H1 (cell line): ENCODE data around the gene MIPEP. TPM values are rescaled to one million over a fixed set of nuclear protein-coding genes. Genes with fewer than 3 reads are reported as not detected.

ENCODE experiments used
- CTCF ChIA-PET: fragments of 300-600 bp; sonication (Branson Sonifier 250); formaldehyde crosslinking; loops from one replicate; lab custom pipeline; 2021; ENCODE audit not compliant: partially characterized antibody; lab: Charles Lee
- POLR2A ChIA-PET: fragments of 300-600 bp; sonication (Branson Sonifier 250); formaldehyde crosslinking; loops from one replicate; lab custom pipeline; 2021; ENCODE audit warnings: inconsistent platforms; ENCODE audit not compliant: partially characterized antibody; lab: Charles Lee
- DNase-seq, 2 experiments: peaks; one replicate each; pipeline versions ENCODE4 v3.0.0 to v3.0.0-alpha.2; 2010 to 2022; ENCODE audit warnings: low spot score in 2 of 2, low read depth in 1 of 2, mixed read lengths in 1 of 2
- FAIRE-seq: peaks from 2 replicates; lab custom pipeline; 2011; peaks lifted over from hg19 to GRCh38; lab: Jason Lieb, UNC
- H2AFZ ChIP-seq: 2 replicates; pipeline ENCODE4 v1.8.1; 2012; ENCODE audit warnings: low read length, inconsistent platforms
- H2AK5ac ChIP-seq: 2 replicates; pipeline ENCODE4 v1.6.1; 2013; ENCODE audit warnings: low read depth, low read length
- H2BK120ac ChIP-seq: replicated peaks from 2 replicates; pipeline ENCODE3; 2013; ENCODE audit warnings: low read depth, low read length, inconsistent platforms
- H2BK12ac ChIP-seq: 2 replicates; pipeline ENCODE4 v1.6.1; 2013; ENCODE audit warnings: low read depth, low read length
- H2BK15ac ChIP-seq: 2 replicates; pipeline ENCODE4 v1.6.1; 2013; ENCODE audit warnings: low read length
- H2BK20ac ChIP-seq: 2 replicates; pipeline ENCODE4 v1.6.1; 2013; ENCODE audit warnings: low read length
- H2BK5ac ChIP-seq: 2 replicates; pipeline ENCODE4 v1.6.1; 2013; ENCODE audit warnings: low read depth, low read length
- H3K14ac ChIP-seq: 2 replicates; pipeline ENCODE4 v1.6.1; 2013; ENCODE audit warnings: inconsistent platforms; ENCODE audit not compliant: insufficient read length
- H3K18ac ChIP-seq: 2 replicates; pipeline ENCODE4 v1.6.1; 2013; ENCODE audit warnings: low read length; ENCODE audit errors: extremely low read depth
- H3K23ac ChIP-seq: 2 replicates; pipeline ENCODE4 v1.6.1; 2013; ENCODE audit warnings: inconsistent platforms; ENCODE audit not compliant: insufficient read length
- H3K23me2 ChIP-seq: 2 replicates; pipeline ENCODE4 v1.6.1; 2013; ENCODE audit warnings: low read depth, low read length
- H3K27ac ChIP-seq: 2 replicates; pipeline ENCODE4 v1.6.1; 2011; ENCODE audit warnings: low read depth, low read length, inconsistent platforms
- H3K27me3 ChIP-seq, 4 experiments: replicated peaks in 1 of 4; 1 replicate in 1 of 4; 2 replicates in 3 of 4; pipeline versions ENCODE4 v1.6.1 to v1.8.1; 2011 to 2013; ENCODE audit warnings: low read length in 3 of 4, mild to moderate bottlenecking in 3 of 4, inconsistent platforms in 2 of 4, mixed read lengths in 2 of 4, moderate library complexity in 1 of 4; ENCODE audit not compliant: control insufficient read depth in 3 of 4, insufficient read depth in 3 of 4; ENCODE audit errors: extremely low read depth in 1 of 4
- H3K36me3 ChIP-seq, 4 experiments: 2 replicates each; pipeline versions ENCODE4 v1.6.1 to v1.8.1; 2011 to 2013; ENCODE audit warnings: mild to moderate bottlenecking in 4 of 4, low read length in 3 of 4, moderate library complexity in 2 of 4, control low read depth in 1 of 4, inconsistent platforms in 1 of 4; ENCODE audit not compliant: insufficient read depth in 4 of 4, control insufficient read depth in 2 of 4
- H3K4ac ChIP-seq: replicated peaks from 2 replicates; pipeline ENCODE3; 2013; ENCODE audit warnings: low read length, low read depth, mixed read lengths, inconsistent platforms; ENCODE audit not compliant: insufficient read length
- H3K4me1 ChIP-seq, 4 experiments: replicated peaks in 1 of 4; 1 replicate in 1 of 4; 2 replicates in 3 of 4; pipeline versions ENCODE4 v1.6.1 to v1.8.1; 2011 to 2013; ENCODE audit warnings: low read length in 3 of 4, inconsistent platforms in 2 of 4, mixed read lengths in 1 of 4; ENCODE audit not compliant: insufficient read depth in 4 of 4, control insufficient read depth in 3 of 4
- H3K4me2 ChIP-seq, 2 experiments: 2 replicates each; pipeline versions ENCODE4 v1.6.1 to v1.8.1; 2011 to 2013; ENCODE audit warnings: low read depth in 2 of 2, low read length in 2 of 2, control low read depth in 1 of 2, inconsistent platforms in 1 of 2, mild to moderate bottlenecking in 1 of 2; ENCODE audit not compliant: insufficient read depth in 1 of 2
- H3K4me3 ChIP-seq, 4 experiments: fragments of 200-600, 300-600 bp in 1 of 4; sonication (generic), shearing (Covaris generic), sonication (Bioruptor Twin) in 1 of 4; 2 replicates each; pipeline versions ENCODE4 v1.5.1 to v1.8.1; 2011 to 2016; ENCODE audit warnings: low read length in 4 of 4, low read depth in 3 of 4, control low read depth in 2 of 4, inconsistent platforms in 2 of 4, mild to moderate bottlenecking in 2 of 4, mixed read lengths in 1 of 4, moderate library complexity in 1 of 4; ENCODE audit not compliant: insufficient read depth in 2 of 4; ENCODE audit errors: extremely low read depth in 1 of 4
- H3K56ac ChIP-seq: replicated peaks from 2 replicates; pipeline ENCODE3; 2013; ENCODE audit warnings: low read depth, mild to moderate bottlenecking, mixed read lengths, low read length, inconsistent platforms; ENCODE audit not compliant: insufficient read length
- H3K79me1 ChIP-seq: 2 replicates; pipeline ENCODE4 v1.6.1; 2013; ENCODE audit warnings: low read depth, low read length, control low read depth
- H3K79me2 ChIP-seq, 2 experiments: 2 replicates each; pipeline versions ENCODE4 v1.6.1 to v1.8.1; 2012 to 2013; ENCODE audit warnings: low read length in 2 of 2, mild to moderate bottlenecking in 2 of 2, inconsistent platforms in 1 of 2; ENCODE audit not compliant: insufficient read depth in 2 of 2, control insufficient read depth in 1 of 2
- H3K9ac ChIP-seq, 4 experiments: replicated peaks in 1 of 4; 1 replicate in 1 of 4; 2 replicates in 3 of 4; pipeline versions ENCODE4 v1.6.1 to v1.8.1; 2011 to 2013; ENCODE audit warnings: low read depth in 3 of 4, low read length in 3 of 4, control low read depth in 2 of 4, mild to moderate bottlenecking in 2 of 4, moderate library complexity in 2 of 4, inconsistent platforms in 1 of 4; ENCODE audit errors: extremely low read depth in 1 of 4
- H3K9me3 ChIP-seq, 2 experiments: 2 replicates each; pipeline versions ENCODE4 v1.6.1 to v1.8.1; 2012 to 2013; ENCODE audit warnings: mild to moderate bottlenecking in 2 of 2, moderate library complexity in 2 of 2, control low read depth in 1 of 2, inconsistent platforms in 1 of 2, low read depth in 1 of 2, low read length in 1 of 2, mixed read lengths in 1 of 2; ENCODE audit not compliant: insufficient read depth in 2 of 2
- H4K20me1 ChIP-seq, 2 experiments: replicated peaks in 1 of 2; 2 replicates each; pipeline versions ENCODE3 to v1.8.1; 2011 to 2013; ENCODE audit warnings: inconsistent platforms in 2 of 2, low read length in 2 of 2, mild to moderate bottlenecking in 1 of 2; ENCODE audit not compliant: insufficient read depth in 2 of 2, control insufficient read depth in 1 of 2
- H4K5ac ChIP-seq: 2 replicates; pipeline ENCODE4 v1.6.1; 2013; ENCODE audit warnings: low read length, low read depth, mixed read lengths, inconsistent platforms; ENCODE audit not compliant: insufficient read length
- H4K8ac ChIP-seq: 2 replicates; pipeline ENCODE4 v1.8.0; 2013; ENCODE audit warnings: mild to moderate bottlenecking, moderate library complexity, low read length, inconsistent platforms; ENCODE audit not compliant: insufficient read depth; ENCODE audit errors: extremely low read depth
- H4K91ac ChIP-seq: replicated peaks from 2 replicates; pipeline ENCODE3; 2013; ENCODE audit warnings: low read length, mixed read lengths, inconsistent platforms; ENCODE audit not compliant: insufficient read length
- CBX8 ChIP-seq: fragments of 300-800, 300-1000 bp; sonication (generic); IDR thresholded peaks from 2 replicates; pipeline ENCODE4 v1.7.1; 2016; ENCODE audit warnings: low read depth, low read length, borderline replicate concordance
- GABPA ChIP-seq: IDR thresholded peaks from 2 replicates; pipeline ENCODE4 v1.6.1; 2011; ENCODE audit warnings: mild to moderate bottlenecking, low read length, moderate library complexity, borderline replicate concordance; ENCODE audit not compliant: insufficient read depth
- KDM1A ChIP-seq: fragments of 200-600, 300-600 bp; sonication (generic); IDR thresholded peaks from 2 replicates; pipeline ENCODE4 v1.7.1; 2016; ENCODE audit warnings: mild to moderate bottlenecking, low read length, borderline replicate concordance
- SP2 ChIP-seq: IDR thresholded peaks from 2 replicates; pipeline ENCODE4 v1.6.1; 2012; ENCODE audit warnings: mild to moderate bottlenecking, low read length, inconsistent platforms
- WGBS, 2 experiments: shearing (Covaris generic) in 1 of 2; methylation state at CpG; one replicate each; pipeline versions ENCODE4 v1.1.6 to v1.1.7; 2013 to 2015; ENCODE audit warnings: low lambda C conversion rate in 2 of 2, mixed read lengths in 2 of 2, inconsistent platforms in 1 of 2, low coverage in 1 of 2, missing lambda C conversion rate in 1 of 2; ENCODE audit not compliant: insufficient replicate concordance in 2 of 2, insufficient coverage in 1 of 2, insufficient read length in 1 of 2; ENCODE audit errors: extremely low coverage in 1 of 2, missing lambda C conversion rate in 1 of 2; 5-methylcytosine and 5-hydroxymethylcytosine counted together
- polyA plus RNA-seq, 7 experiments: library from polyadenylated mRNA; depleted of rRNA in 3 of 7; stranded (reverse) in 5 of 7; unstranded in 2 of 7; fragments of >200 nt in 5 of 7; fragments of 200-250 nt in 2 of 7; gene quantifications; 1 replicate in 5 of 7; 2 replicates in 1 of 7; 4 replicates in 1 of 7; pipeline versions ENCODE4 v1.2.1 to v1.2.3, GENCODE V29; 2011 to 2013; ENCODE audit warnings: missing spikeins in 2 of 7, mixed read lengths in 2 of 7
- total RNA-seq: library from RNA; stranded (reverse); fragmentation: NEBNext Ultra II Directional; extraction: Animal tissue kit (Norgen Biotek cat#: 25700); gene quantifications from 2 replicates; pipeline ENCODE4 v1.2.1, GENCODE V29; 2021
- TF ChIP-seq, protein P1 (sequence below): IDR thresholded peaks from 2 replicates; pipeline ENCODE4 v1.6.1; 2012; ENCODE audit warnings: inconsistent platforms
- TF ChIP-seq, protein P2 (sequence below): IDR thresholded peaks from 2 replicates; pipeline ENCODE4 v1.6.1; 2012; ENCODE audit warnings: inconsistent platforms
- TF ChIP-seq, protein P3 (sequence below): IDR thresholded peaks from 2 replicates; pipeline ENCODE4 v1.6.1; 2011; ENCODE audit warnings: low read length, improper control_type of control experiment

Gene MIPEP
- total and polyA plus RNA-seq, 2 of the 8 experiments (the other 6 are each of a cell fraction or from before 2014, with no cell fraction given), result 24.0 to 24.2 TPM

DNA sequence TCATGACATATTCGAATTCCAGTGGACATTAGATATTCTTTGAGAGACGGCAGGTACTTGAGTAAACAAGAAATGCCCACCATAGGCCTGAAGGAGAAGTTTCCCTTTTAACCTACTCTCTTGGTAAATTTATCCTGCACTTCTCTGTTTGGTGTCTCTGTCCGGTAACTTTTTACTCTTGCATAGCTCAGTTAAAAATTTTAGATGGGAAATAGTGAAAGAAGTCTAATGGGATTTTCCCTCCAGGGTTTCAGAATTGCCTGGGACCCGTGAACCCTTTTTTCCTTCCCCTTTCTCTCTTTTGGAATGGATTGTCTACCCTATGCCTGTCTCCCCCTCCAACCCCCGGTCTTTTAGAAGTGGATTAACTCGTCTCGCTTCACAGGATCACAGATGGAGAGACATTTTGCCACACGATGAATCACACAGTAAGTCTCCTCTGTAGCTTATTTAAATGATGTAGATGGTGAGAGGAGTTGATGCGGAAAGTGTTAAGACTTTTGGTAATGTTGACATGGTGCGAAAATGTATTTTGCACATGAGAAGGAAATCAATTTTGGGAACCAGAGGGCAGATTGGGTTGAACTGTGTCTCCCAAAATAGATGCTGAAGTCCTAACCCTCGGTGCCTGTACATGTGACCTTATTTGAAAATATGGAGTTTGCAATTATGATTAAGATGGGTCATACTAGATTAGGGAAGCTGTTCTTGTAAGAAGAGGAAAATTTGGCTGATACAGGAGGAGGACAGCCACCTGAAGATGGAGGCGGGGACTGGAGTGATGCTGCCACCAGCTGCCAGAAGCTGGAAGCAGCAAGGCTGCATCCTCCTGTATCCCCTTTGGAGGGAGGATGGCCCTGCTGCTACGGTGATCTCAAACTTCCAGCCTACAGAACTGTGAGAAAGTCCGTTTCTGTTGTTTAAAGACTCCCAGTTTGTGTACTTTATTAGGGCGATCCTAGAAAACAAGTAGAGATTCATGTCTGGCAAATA, 711 bp upstream of the MIPEP start:
- 50 to 100% methylated on average over 2 to 15 of the region's 15 CpGs for WGBS, 2 experiments
- Histone ChIP-seq H4K8ac (no peak overlapping the region), H3K9me3 (no peaks in the 10 kb centered on the region), H2BK12ac (no peak overlapping the region), H2AFZ (0 out of 2 replicates have a peak overlapping the region, but pooled peaks have one; percentile 88), H2AK5ac (no peak overlapping the region), H3K4me3 (peak overlapping the region in 3 of 4 experiments; percentile 82 to 92 (median 90); a peak in 6 of 8 replicates), H2BK120ac (no peak overlapping the region), H3K4me1 (peaks cover 0 to 3% (median 1%) of the 10 kb centered on the region in 4 experiments; a peak in 4 of 7 replicates), H4K20me1 (no peaks in the 10 kb centered on the region), H4K5ac (no peak overlapping the region), H3K4ac (no peak overlapping the region), H2BK5ac (no peak overlapping the region), H2BK15ac (no peak overlapping the region), H3K36me3 (peaks cover 0 to 4% (median 3%) of the 10 kb centered on the region in 4 experiments; a peak in 3 of 8 replicates), H3K56ac (no peak overlapping the region), H2BK20ac (no peak overlapping the region), H3K27ac (no peak overlapping the region), H4K91ac (no peak overlapping the region), H3K23ac (no peak overlapping the region), H3K18ac (no peak overlapping the region), H3K9ac (no peak overlapping the region), H3K79me2 (peaks cover 0 to 5% of the 10 kb centered on the region in 2 experiments; a peak in 2 of 4 replicates), H3K14ac (no peak overlapping the region), H3K79me1 (no peaks in the 10 kb centered on the region), H3K27me3 (no peaks in the 10 kb centered on the region), H3K23me2 (0 out of 2 replicates have a peak, but pooled peaks cover 1% of the 10 kb centered on the region), H3K4me2 (peak overlapping the region; percentile 4 to 52)
- ChIA-PET CTCF (interaction anchor here (0.6 to 3.2 kb wide), 34 partner anchors 8 to 677 kb away, joined by 3 to 19 read pairs (median 3); no protein-coding TSS in a partner anchor), POLR2A (interaction anchor here (1.5 kb wide), 1 partner anchor 14 kb away, joined by 3 read pairs; no protein-coding TSS in a partner anchor)
- DNase-seq, result no peak
- FAIRE-seq, result peak; percentile 50
- TF ChIP-seq CBX8, result no peak
- TF ChIP-seq, protein P1, sequence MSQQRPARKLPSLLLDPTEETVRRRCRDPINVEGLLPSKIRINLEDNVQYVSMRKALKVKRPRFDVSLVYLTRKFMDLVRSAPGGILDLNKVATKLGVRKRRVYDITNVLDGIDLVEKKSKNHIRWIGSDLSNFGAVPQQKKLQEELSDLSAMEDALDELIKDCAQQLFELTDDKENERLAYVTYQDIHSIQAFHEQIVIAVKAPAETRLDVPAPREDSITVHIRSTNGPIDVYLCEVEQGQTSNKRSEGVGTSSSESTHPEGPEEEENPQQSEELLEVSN, result no peak
- TF ChIP-seq GABPA, result no peak
- TF ChIP-seq, protein P2, sequence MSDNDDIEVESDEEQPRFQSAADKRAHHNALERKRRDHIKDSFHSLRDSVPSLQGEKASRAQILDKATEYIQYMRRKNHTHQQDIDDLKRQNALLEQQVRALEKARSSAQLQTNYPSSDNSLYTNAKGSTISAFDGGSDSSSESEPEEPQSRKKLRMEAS, result no peak
- TF ChIP-seq KDM1A, result no peak
- TF ChIP-seq, protein P3, sequence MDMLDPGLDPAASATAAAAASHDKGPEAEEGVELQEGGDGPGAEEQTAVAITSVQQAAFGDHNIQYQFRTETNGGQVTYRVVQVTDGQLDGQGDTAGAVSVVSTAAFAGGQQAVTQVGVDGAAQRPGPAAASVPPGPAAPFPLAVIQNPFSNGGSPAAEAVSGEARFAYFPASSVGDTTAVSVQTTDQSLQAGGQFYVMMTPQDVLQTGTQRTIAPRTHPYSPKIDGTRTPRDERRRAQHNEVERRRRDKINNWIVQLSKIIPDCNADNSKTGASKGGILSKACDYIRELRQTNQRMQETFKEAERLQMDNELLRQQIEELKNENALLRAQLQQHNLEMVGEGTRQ, result no peak
- TF ChIP-seq SP2, result no peak
